Natural killer cell (primary cell): Measurements from ENCODE around the gene GFOD2. TPM values are rescaled to one million over a fixed set of nuclear protein-coding genes. Genes with fewer than 3 reads are reported as not detected.
A peak's percentile ranks its signal among the peaks of the same experiment; 100 is the strongest.

Experiments used
- ATAC-seq, 3 donors: fragments of 150-1000 bp in 2 of 3; fragments of 200-7000 bp in 1 of 3; cut with Tn5 transposase; 1 replicate in 1 of 3; 2 replicates in 2 of 3; pipeline ENCODE4 v1.10.0; 2021; ENCODE audit warnings: mild to moderate bottlenecking in 2 of 3, moderate library complexity in 2 of 3
- DNase-seq, 2 donors: peaks; one replicate each; pipeline versions ENCODE4 v3.0.0 to v3.0.0-alpha.2; 2013 to 2021; ENCODE audit warnings: mixed read lengths in 1 of 2
- H3K27ac ChIP-seq: one replicate; pipeline ENCODE4 v1.5.1; 2013; ENCODE audit warnings: mild to moderate bottlenecking, low read length
- H3K27me3 ChIP-seq: one replicate; pipeline ENCODE4 v1.6.1; 2013; ENCODE audit warnings: low read length; ENCODE audit not compliant: control insufficient read depth, insufficient read depth
- H3K36me3 ChIP-seq: one replicate; pipeline ENCODE4 v1.6.1; 2013; ENCODE audit warnings: low read length; ENCODE audit not compliant: control insufficient read depth, insufficient read depth
- H3K4me1 ChIP-seq: one replicate; pipeline ENCODE4 v1.6.1; 2013; ENCODE audit warnings: low read length; ENCODE audit not compliant: control insufficient read depth, insufficient read depth
- H3K4me3 ChIP-seq: one replicate; pipeline ENCODE4 v1.5.1; 2013; ENCODE audit warnings: low read length
- H3K9me3 ChIP-seq: one replicate; pipeline ENCODE4 v1.6.1; 2013; ENCODE audit warnings: low read length; ENCODE audit not compliant: control insufficient read depth, insufficient read depth
- H3K27ac Mint-ChIP-seq, 2 donors: one replicate each; pipeline ENCODE4 v1.8.0; 2022; ENCODE audit warnings: mild to moderate bottlenecking in 2 of 2, mixed read lengths in 2 of 2, moderate library complexity in 1 of 2
- H3K27me3 Mint-ChIP-seq, 2 donors: one replicate each; pipeline ENCODE4 v1.8.0; 2022; ENCODE audit warnings: low read depth in 2 of 2, mixed read lengths in 2 of 2
- H3K36me3 Mint-ChIP-seq: one replicate; pipeline ENCODE4 v1.8.0; 2022; ENCODE audit warnings: mixed read lengths
- H3K4me1 Mint-ChIP-seq, 2 donors: one replicate each; pipeline ENCODE4 v1.8.0; 2022; ENCODE audit warnings: mixed read lengths in 2 of 2
- H3K4me3 Mint-ChIP-seq: one replicate; pipeline ENCODE4 v1.8.0; 2022; ENCODE audit warnings: mild to moderate bottlenecking, moderate library complexity, mixed read lengths
- H3K9me3 Mint-ChIP-seq, 2 donors: one replicate each; pipeline ENCODE4 v1.8.0; 2022; ENCODE audit warnings: mixed read lengths in 2 of 2
- WGBS: methylation state at CpG from one replicate; pipeline ENCODE4 v1.1.7; 2013; ENCODE audit warnings: missing lambda C conversion rate; ENCODE audit not compliant: insufficient coverage; 5-methylcytosine and 5-hydroxymethylcytosine counted together
- intact Hi-C: fragments of 100-400 bp; cut with micrococcal nuclease; formaldehyde crosslinking; loops from one replicate; pipeline ENCODE4 v1.14.2; 2022
- total RNA-seq, 4 donors: library from RNA; stranded (reverse); fragments of 120-200 nt in 1 of 4; gene quantifications; one replicate each; pipeline versions ENCODE4 v1.2.3 to v1.2.4, GENCODE V29; 2013 to 2022
- TF ChIP-seq, protein P1 (sequence below): fragments of 200-600 bp; IDR thresholded peaks from one replicate; pipeline ENCODE4 v1.8.0; 2022; ENCODE audit warnings: antibody characterized with exemption

The GFOD2 gene
- total RNA-seq, 3 donors from 2014 or later (not counting 1 experiment from before 2014, with no cell fraction given), result 6.5 to 10.9 (median 8.3) TPM

DNA sequence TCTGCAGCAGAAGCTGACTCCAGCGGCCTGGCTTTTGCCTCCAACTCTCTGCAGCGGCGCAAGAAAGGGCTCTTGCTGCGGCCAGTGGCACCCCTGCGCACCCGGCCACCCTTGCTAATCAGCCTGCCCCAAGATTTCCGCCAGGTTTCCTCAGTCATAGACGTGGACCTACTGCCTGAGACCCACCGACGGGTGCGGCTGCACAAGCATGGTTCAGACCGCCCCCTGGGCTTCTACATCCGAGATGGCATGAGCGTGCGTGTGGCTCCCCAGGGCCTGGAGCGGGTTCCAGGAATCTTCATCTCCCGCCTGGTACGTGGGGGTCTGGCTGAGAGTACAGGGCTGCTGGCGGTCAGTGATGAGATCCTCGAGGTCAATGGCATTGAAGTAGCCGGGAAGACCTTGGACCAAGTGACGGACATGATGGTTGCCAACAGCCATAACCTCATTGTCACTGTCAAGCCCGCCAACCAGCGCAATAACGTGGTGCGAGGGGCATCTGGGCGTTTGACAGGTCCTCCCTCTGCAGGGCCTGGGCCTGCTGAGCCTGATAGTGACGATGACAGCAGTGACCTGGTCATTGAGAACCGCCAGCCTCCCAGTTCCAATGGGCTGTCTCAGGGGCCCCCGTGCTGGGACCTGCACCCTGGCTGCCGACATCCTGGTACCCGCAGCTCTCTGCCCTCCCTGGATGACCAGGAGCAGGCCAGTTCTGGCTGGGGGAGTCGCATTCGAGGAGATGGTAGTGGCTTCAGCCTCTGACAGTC is 57.0 kb downstream of the GFOD2 start:
- Histone ChIP-seq H3K27me3 (no peaks in the 10 kb centered on the region), H3K36me3 (peaks cover 12% of the 10 kb centered on the region), H3K27ac (no peak overlapping the region), H3K4me1 (peaks cover 36% of the 10 kb centered on the region), H3K9me3 (no peaks in the 10 kb centered on the region), H3K4me3 (no peak overlapping the region)
- intact Hi-C loops, result loop anchor here (2.0 kb wide), 1 partner anchor 99 kb away; the partner anchor contains the start of gene CTCF
- TF ChIP-seq, protein P1, sequence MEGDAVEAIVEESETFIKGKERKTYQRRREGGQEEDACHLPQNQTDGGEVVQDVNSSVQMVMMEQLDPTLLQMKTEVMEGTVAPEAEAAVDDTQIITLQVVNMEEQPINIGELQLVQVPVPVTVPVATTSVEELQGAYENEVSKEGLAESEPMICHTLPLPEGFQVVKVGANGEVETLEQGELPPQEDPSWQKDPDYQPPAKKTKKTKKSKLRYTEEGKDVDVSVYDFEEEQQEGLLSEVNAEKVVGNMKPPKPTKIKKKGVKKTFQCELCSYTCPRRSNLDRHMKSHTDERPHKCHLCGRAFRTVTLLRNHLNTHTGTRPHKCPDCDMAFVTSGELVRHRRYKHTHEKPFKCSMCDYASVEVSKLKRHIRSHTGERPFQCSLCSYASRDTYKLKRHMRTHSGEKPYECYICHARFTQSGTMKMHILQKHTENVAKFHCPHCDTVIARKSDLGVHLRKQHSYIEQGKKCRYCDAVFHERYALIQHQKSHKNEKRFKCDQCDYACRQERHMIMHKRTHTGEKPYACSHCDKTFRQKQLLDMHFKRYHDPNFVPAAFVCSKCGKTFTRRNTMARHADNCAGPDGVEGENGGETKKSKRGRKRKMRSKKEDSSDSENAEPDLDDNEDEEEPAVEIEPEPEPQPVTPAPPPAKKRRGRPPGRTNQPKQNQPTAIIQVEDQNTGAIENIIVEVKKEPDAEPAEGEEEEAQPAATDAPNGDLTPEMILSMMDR, result no peak
- peaks cover 5 to 39% of the 10 kb centered on the region in 2 donors for H3K4me1 Mint-ChIP-seq
- H3K27ac Mint-ChIP-seq, result peak overlapping the region; percentile 93 to 94
- H3K27me3 Mint-ChIP-seq, result no peaks in the 10 kb centered on the region
- ATAC-seq (no peak), DNase-seq (no peak)
- WGBS, result 97% methylated on average over 34 of the region's 34 CpGs
- peak overlapping the region; percentile 75 for H3K4me3 Mint-ChIP-seq
- no peaks in the 10 kb centered on the region for H3K36me3 Mint-ChIP-seq
- H3K9me3 Mint-ChIP-seq, result no peaks in the 10 kb centered on the region

DNA sequence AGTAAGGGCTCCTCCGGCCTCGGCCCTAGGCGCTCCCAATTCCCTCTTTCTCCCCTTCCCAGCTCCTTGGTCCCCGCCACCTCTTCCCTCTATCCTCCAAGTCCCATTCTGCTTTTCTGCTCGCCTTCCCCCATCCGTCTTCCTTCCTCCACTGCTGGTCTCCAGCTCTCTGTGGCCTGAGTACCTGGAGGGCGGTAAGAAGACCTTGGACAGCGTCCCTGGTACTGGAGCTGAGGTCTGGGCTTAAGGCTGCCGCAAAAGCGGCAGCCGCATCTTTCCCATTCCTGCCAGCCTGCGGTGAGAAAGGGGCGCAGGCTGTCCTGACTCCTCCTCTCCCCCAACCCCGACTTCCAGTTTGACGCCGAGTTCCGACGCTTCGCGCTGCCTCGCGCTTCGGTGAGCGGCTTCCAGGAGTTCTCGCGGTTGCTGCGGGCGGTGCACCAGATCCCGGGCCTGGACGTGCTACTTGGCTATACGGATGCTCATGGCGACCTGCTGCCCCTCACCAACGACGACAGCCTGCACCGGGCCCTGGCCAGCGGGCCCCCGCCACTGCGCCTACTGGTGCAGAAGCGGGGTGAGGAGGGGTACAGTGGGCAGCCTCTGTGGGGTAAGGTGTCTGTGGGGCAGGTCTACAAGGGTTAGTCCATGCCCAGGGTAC is 57.9 kb downstream of the GFOD2 start:
- H3K27me3 Mint-ChIP-seq, result no peaks in the 10 kb centered on the region
- no peaks in the 10 kb centered on the region for H3K36me3 Mint-ChIP-seq
- Histone ChIP-seq H3K4me3 (peak overlapping the region; percentile 47), H3K9me3 (no peaks in the 10 kb centered on the region), H3K36me3 (peaks cover 15% of the 10 kb centered on the region), H3K4me1 (peaks cover 32% of the 10 kb centered on the region), H3K27me3 (no peaks in the 10 kb centered on the region), H3K27ac (peak overlapping the region; percentile 78)
- peak in 1 of 2 donors; percentile 59 for DNase-seq
- no peaks in the 10 kb centered on the region for H3K9me3 Mint-ChIP-seq
- peak overlapping the region; percentile 93 to 94 for H3K27ac Mint-ChIP-seq
- TF ChIP-seq, protein P1, result no peak
- H3K4me1 Mint-ChIP-seq, result peaks cover 0 to 31% of the 10 kb centered on the region in 2 donors
- H3K4me3 Mint-ChIP-seq, result peak overlapping the region; percentile 79
- intact Hi-C loops, result loop anchor here (2.0 kb wide), 1 partner anchor 98 kb away; the partner anchor contains the start of gene CTCF
- ATAC-seq, result peak in 1 of 3 donors; percentile 6
- 17% methylated on average over 39 of the region's 39 CpGs for WGBS

DNA sequence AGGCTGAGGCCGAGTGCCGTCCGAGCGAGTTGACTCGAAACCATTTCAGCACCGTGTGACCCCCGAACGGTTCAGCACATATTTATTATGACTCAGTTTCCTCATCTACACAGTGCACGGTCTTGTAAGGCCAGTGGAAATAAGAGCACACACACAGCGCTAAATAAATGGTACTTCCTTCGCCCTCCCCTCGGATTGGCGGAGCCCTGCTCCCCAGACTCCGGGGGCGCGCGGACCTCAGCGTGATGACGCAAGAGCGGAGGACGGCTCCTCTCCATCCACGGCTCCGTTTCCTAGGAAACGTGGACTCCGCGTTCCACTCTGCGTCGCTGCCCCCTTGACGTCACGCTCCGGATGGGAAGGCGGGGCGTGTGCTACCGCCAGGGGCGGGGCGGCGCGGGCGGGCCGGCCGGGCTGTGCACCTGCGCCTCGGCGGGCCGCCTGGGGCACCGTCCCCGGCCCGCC is 58.5 kb downstream of the GFOD2 start, which contains the start of gene PARD6A:
Gene PARD6A, plus strand, starts transcription at position 397 of the 465 bp plus-strand sequence. CDS start 79 bp downstream, outside the sequence.
- peak within 1 kb of the TSS; percentile 93 to 94 for H3K27ac Mint-ChIP-seq
- under 1% methylated on average over 48 of the region's 48 CpGs for whole genome bisulfite sequencing
- peak; percentile 78 to 92 (median 85) for ATAC-seq

More for the DNA sequence above, 58.5 kb downstream of the GFOD2 start, which contains the start of gene PARD6A:
- Mint-ChIP-seq H3K36me3 (no peaks in the 10 kb centered on the region), H3K9me3 (no peaks in the 10 kb centered on the region), H3K4me3 (peak within 1 kb of the TSS; percentile 94), H3K27me3 (no peaks in the 10 kb centered on the region), H3K4me1 (peaks cover 0 to 33% of the 10 kb centered on the region in 2 donors)
- Histone ChIP-seq H3K27me3 (no peaks in the 10 kb centered on the region), H3K4me1 (peaks cover 26% of the 10 kb centered on the region), H3K4me3 (peak within 1 kb of the TSS; percentile 67), H3K27ac (peak within 1 kb of the TSS; percentile 91), H3K9me3 (no peaks in the 10 kb centered on the region), H3K36me3 (peaks cover 18% of the 10 kb centered on the region)
- intact Hi-C loops, result loop anchor here (1.0 to 2.0 kb wide), 2 partner anchors 98 to 180 kb away; partner anchors contain the start of gene CTCF
- TF ChIP-seq, protein P1, result no peak
- peak; percentile 87 to 98 for DNase-seq
